NOMO-1 treated with DMSO at 0.1 percent for 48 hours (cell line): ENCODE measurements around the gene MED27.

Source experiments
- DNase-seq: peaks from one replicate; lab custom pipeline; 2025; ENCODE audit not compliant: unreplicated experiment; lab: John Stamatoyannopoulos, UW

The MED27 gene

GRCh38 chr9:131971482-131972074, 108.1 kb downstream of the MED27 start:
- no peak for DNase-seq

GRCh38 chr9:131969469-131969989, 110.1 kb downstream of the MED27 start:
- no peak for DNase-seq

GRCh38 chr9:131968632-131969031, 111.0 kb downstream of the MED27 start:
- no peak for DNase-seq

- no peak for DNase-seq
These were observed 113.8 kb downstream of the MED27 start for GRCh38 chr9:131965841-131966240.

- DNase-seq = no peak
These were observed 114.6 kb downstream of the MED27 start for GRCh38 chr9:131965103-131965502.

GRCh38 chr9:131963072-131964030, 116.3 kb downstream of the MED27 start:
- DNase-seq = no peak

GRCh38 chr9:131961496-131961880, 118.2 kb downstream of the MED27 start:
- no peak for DNase-seq

- no peak for DNase-seq
These were observed 118.7 kb downstream of the MED27 start for GRCh38 chr9:131960851-131961495.

- DNase-seq = no peak
These were observed 119.4 kb downstream of the MED27 start for GRCh38 chr9:131960311-131960710.

GRCh38 chr9:131959887-131960286, 119.8 kb downstream of the MED27 start:
- no peak for DNase-seq

GRCh38 chr9:131959056-131959455, 120.6 kb downstream of the MED27 start:
- no peak for DNase-seq

GRCh38 chr9:131954299-131954698, 125.4 kb downstream of the MED27 start:
- no peak for DNase-seq

- no peak for DNase-seq
These were observed 127.8 kb downstream of the MED27 start for GRCh38 chr9:131951905-131952304.

GRCh38 chr9:131951155-131951554, 128.5 kb downstream of the MED27 start:
- no peak for DNase-seq

- no peak for DNase-seq
These were observed 129.2 kb downstream of the MED27 start for GRCh38 chr9:131950487-131950886.

GRCh38 chr9:131946180-131946579, 133.5 kb downstream of the MED27 start:
- peak; percentile 44 for DNase-seq

- peak; percentile 32 for DNase-seq
These were observed 136.3 kb downstream of the MED27 start for GRCh38 chr9:131943351-131943841.

- no peak for DNase-seq
These were observed 137.4 kb downstream of the MED27 start for GRCh38 chr9:131942146-131942720.

- DNase-seq = no peak
These were observed 142.2 kb downstream of the MED27 start for GRCh38 chr9:131937451-131937850.

GRCh38 chr9:131936929-131937328, 142.7 kb downstream of the MED27 start:
- DNase-seq = no peak

GRCh38 chr9:131934673-131935072, 145.0 kb downstream of the MED27 start:
- DNase-seq = no peak
